Neural progenitor cell (in vitro differentiated cells): Measurements from ENCODE around the gene E2F3.

ENCODE experiments used
- CTCF ChIP-seq: fragments of 200-600 bp; sonication (generic); IDR thresholded peaks from 2 replicates; pipeline ENCODE4 v1.5.1; 2017; ENCODE audit warnings: antibody characterized with exemption, mild to moderate bottlenecking
- EZH2 ChIP-seq: fragments of 200-600 bp; sonication (generic); IDR thresholded peaks from 2 replicates; pipeline ENCODE4 v1.6.1; 2017; ENCODE audit warnings: antibody characterized with exemption, mild to moderate bottlenecking, moderate library complexity

GRCh38 chr6:20447157-20447556 lies 45.5 kb downstream of the E2F3 start:
- TF ChIP-seq CTCF (no peak), EZH2 (no peak)
